Suppressor macrophage (primary cell): ENCODE data around the gene CKLF.
"Not testable (repeated sequence)": the region's sequence is repeated elsewhere in the genome, so short reads cannot be mapped to it uniquely, and the experiment has no call there.

Experiments
- DNase-seq, 4 experiments: peaks; one replicate each; pipeline ENCODE4 v3.0.0-alpha.2; 2020 to 2022

Gene CKLF

GRCh38 chr16:66569827-66570405, 17.5 kb downstream of the CKLF start:
- peak in 3 of 4 experiments; percentile 19 to 66 (median 61) for DNase-seq

- no peak for DNase-seq
Measured at GRCh38 chr16:66572356-66572755, 20.0 kb downstream of the CKLF start.

GRCh38 chr16:66574081-66574480, 21.7 kb downstream of the CKLF start:
- peak in 3 of 4 experiments; percentile 52 to 60 (median 53) for DNase-seq

GRCh38 chr16:66574531-66574930, 22.2 kb downstream of the CKLF start:
- DNase-seq, result no peak

GRCh38 chr16:66575060-66575459, 22.7 kb downstream of the CKLF start:
- no peak for DNase-seq

GRCh38 chr16:66576296-66576695, 23.9 kb downstream of the CKLF start:
- DNase-seq, result no peak

GRCh38 chr16:66578651-66579531, 26.5 kb downstream of the CKLF start, which contains the start of gene CMTM2:
CMTM2 (plus strand) TSS chr16:66579463; CDS start chr16:66579608, 145 bp downstream.
- DNase-seq, result peak in 1 of 4 experiments; percentile 24

GRCh38 chr16:66580605-66581209, 28.3 kb downstream of the CKLF start:
- DNase-seq, result peak in 1 of 4 experiments; percentile 24

GRCh38 chr16:66581246-66581952, 29.0 kb downstream of the CKLF start:
- DNase-seq, result peak; percentile 55 to 89 (median 76)

- DNase-seq, result peak; percentile 36 to 65 (median 58)
Measured at GRCh38 chr16:66585481-66586239, 33.3 kb downstream of the CKLF start.

GRCh38 chr16:66587881-66588600, 35.7 kb downstream of the CKLF start:
- DNase-seq, result no peak

GRCh38 chr16:66588981-66589713, 36.8 kb downstream of the CKLF start:
- DNase-seq, result peak; percentile 63 to 85 (median 82)

GRCh38 chr16:66590322-66590721, 37.9 kb downstream of the CKLF start:
- peak in 1 of 4 experiments; percentile 23 for DNase-seq

- DNase-seq, result no peak
Measured at GRCh38 chr16:66591018-66591417, 38.6 kb downstream of the CKLF start.

- no peak for DNase-seq
Measured at GRCh38 chr16:66592241-66592640, 39.9 kb downstream of the CKLF start.

- DNase-seq, result no peak
Measured at GRCh38 chr16:66592814-66593213, 40.4 kb downstream of the CKLF start.

GRCh38 chr16:66594739-66595138, 42.4 kb downstream of the CKLF start:
- DNase-seq, result peak; percentile 63 to 87 (median 80)

GRCh38 chr16:66596559-66596958, 44.2 kb downstream of the CKLF start:
- not testable (repeated sequence) for DNase-seq

- peak in 2 of 4 experiments; percentile 34 to 35 for DNase-seq
Measured at GRCh38 chr16:66596986-66597848, 44.8 kb downstream of the CKLF start.
